GM21825 (cell line): ENCODE measurements around the gene PARS2.

Source experiments
- ATAC-seq: cut with Tn5 transposase; IDR thresholded peaks from one replicate; pipeline ENCODE4 v1.9.1; 2021; ENCODE audit warnings: mild to moderate bottlenecking, moderate library complexity; ENCODE audit not compliant: unreplicated experiment

PARS2 gene

GRCh38 chr1:54764133-54764921, at the start of gene PARS2:
PARS2 (minus strand) TSS chr1:54764523; CDS start chr1:54759161, 5,362 bp downstream.
- peak; percentile 97 for ATAC-seq

- no peak for ATAC-seq
Measured at GRCh38 chr1:54814126-54814498, 49.8 kb upstream of the PARS2 start.

GRCh38 chr1:54813485-54814125, 49.3 kb upstream of the PARS2 start:
- no peak for ATAC-seq

GRCh38 chr1:54812801-54813484, 48.6 kb upstream of the PARS2 start:
- no peak for ATAC-seq

- no peak for ATAC-seq
Measured at GRCh38 chr1:54811739-54812655, 47.7 kb upstream of the PARS2 start.

GRCh38 chr1:54811066-54811465, 46.7 kb upstream of the PARS2 start:
- no peak for ATAC-seq

GRCh38 chr1:54810153-54810942, 46.0 kb upstream of the PARS2 start:
- peak; percentile 70 for ATAC-seq

- ATAC-seq = no peak
Measured at GRCh38 chr1:54809496-54810074, 45.3 kb upstream of the PARS2 start.

GRCh38 chr1:54808443-54809207, 44.3 kb upstream of the PARS2 start:
- no peak for ATAC-seq

GRCh38 chr1:54807756-54808155, 43.4 kb upstream of the PARS2 start:
- ATAC-seq = no peak

GRCh38 chr1:54806931-54807611, 42.7 kb upstream of the PARS2 start:
- no peak for ATAC-seq

GRCh38 chr1:54805981-54806381, 41.7 kb upstream of the PARS2 start:
- ATAC-seq = no peak

- ATAC-seq = no peak
Measured at GRCh38 chr1:54805466-54805865, 41.1 kb upstream of the PARS2 start.

- no peak for ATAC-seq
Measured at GRCh38 chr1:54804471-54805132, 40.3 kb upstream of the PARS2 start.

GRCh38 chr1:54803761-54804470, 39.6 kb upstream of the PARS2 start:
- no peak for ATAC-seq

GRCh38 chr1:54800899-54801759, 36.8 kb upstream of the PARS2 start, which contains the start of gene TTC22:
TTC22 (minus strand) TSS chr1:54801323; CDS start chr1:54801163, 160 bp downstream.
- ATAC-seq = peak; percentile 71
